ENCODE results near the gene SLC38A3.
A peak's percentile ranks its signal among the peaks of the same experiment; 100 is the strongest.

SLC38A3 gene

GRCh38 chr3:50256978-50257890 is 52.2 kb downstream of the SLC38A3 start:
- TF ChIP-seq CTCF (IDR thresholded peaks at IDR 0.05) = peak; percentile 56

- TF ChIP-seq CTCF (IDR thresholded peaks at IDR 0.05) = no peak
Measured at GRCh38 chr3:50258029-50258680, 53.1 kb downstream of the SLC38A3 start.

GRCh38 chr3:50258979-50259378 is 53.9 kb downstream of the SLC38A3 start:
- TF ChIP-seq CTCF (IDR thresholded peaks at IDR 0.05) = no peak

- no peak for TF ChIP-seq CTCF (IDR thresholded peaks at IDR 0.05)
Measured at GRCh38 chr3:50259432-50260026, 54.5 kb downstream of the SLC38A3 start.

- TF ChIP-seq CTCF (IDR thresholded peaks at IDR 0.05) = peak; percentile 98
Measured at GRCh38 chr3:50260027-50260941, 55.2 kb downstream of the SLC38A3 start.

- no peak for TF ChIP-seq CTCF (IDR thresholded peaks at IDR 0.05)
Measured at GRCh38 chr3:50260942-50261441, 55.9 kb downstream of the SLC38A3 start.

- TF ChIP-seq CTCF (IDR thresholded peaks at IDR 0.05) = no peak
Measured at GRCh38 chr3:50261505-50261904, 56.4 kb downstream of the SLC38A3 start.

Measured in LNCAP (cell line).